Measurements from ENCODE around the gene RPL13. TPM values are rescaled to one million over a fixed set of nuclear protein-coding genes. Genes with fewer than 3 reads are reported as not detected.

The RPL13 gene
- total and polyA plus RNA-seq, 2 of the 4 experiments (the other 2 are of a cell fraction): 2,098 to 3,527 TPM

DNA sequence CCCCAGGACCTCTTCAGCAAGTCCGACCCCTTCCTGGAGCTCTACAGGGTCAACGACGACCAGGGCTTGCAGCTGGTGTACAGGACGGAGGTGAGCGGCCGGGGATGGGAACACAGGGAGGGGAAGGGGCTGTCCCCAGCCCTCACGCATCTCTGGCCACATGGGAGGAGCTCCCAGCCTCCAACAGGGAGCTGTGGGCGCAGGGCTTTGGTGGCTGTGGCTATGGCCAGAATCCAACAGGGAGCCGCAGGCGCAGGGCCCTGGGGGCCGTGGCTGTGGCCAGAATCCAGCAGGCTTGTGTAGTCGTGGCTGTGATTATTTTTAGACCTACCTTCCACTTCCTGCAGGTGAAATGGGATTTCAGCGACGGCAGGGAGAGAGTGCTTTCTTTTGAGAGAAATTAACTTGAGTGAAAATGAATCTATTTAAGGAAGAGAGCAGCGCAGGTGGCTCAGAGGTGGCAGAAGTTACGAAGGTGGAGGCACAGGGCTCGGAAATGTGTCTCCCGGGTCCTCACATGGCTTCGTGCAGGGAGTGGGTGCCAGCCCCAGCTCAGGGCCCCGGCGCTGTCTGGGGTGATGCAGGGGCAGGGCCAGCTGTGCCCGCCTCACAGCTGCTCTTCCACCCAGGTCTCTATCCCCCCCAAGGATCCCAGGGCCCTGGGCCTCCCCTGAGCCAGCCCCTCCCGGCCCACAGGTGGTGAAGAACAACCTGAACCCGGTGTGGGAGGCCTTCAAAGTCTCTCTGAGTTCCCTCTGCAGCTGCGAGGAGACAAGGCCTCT is 24.5 kb downstream of the RPL13 start:
- 97% methylated on average over 12 of the region's 25 CpGs; no CpG with 5 or more reads in 1 of the 2 experiments for WGBS, 2 experiments (ENCODE audit: extremely low coverage in 2 of 2, insufficient read length in 1 of 2)
- Histone ChIP-seq H4K5ac (ENCODE audit: low read depth, low read length) (no peak overlapping the region), H3K9me1 (ENCODE audit: insufficient read depth, low read length) (peaks cover 22% of the 10 kb centered on the region), H3K27ac (ENCODE audit: insufficient read depth, low read length) (no peak overlapping the region), H2AK5ac (ENCODE audit: low read depth, low read length) (0 out of 2 replicates have a peak overlapping the region, but pooled peaks have one; percentile 18), H3K9me3 (ENCODE audit: control insufficient read depth, insufficient read depth, low read length) (no peaks in the 10 kb centered on the region), H3K56ac (ENCODE audit: extremely low read depth, insufficient read depth, low read length) (no peak overlapping the region), H2BK5ac (ENCODE audit: low read depth, low read length, poor library complexity, severe bottlenecking) (no peak overlapping the region), H3K9ac (ENCODE audit: low read depth, low read length) (no peak overlapping the region), H3K36me3 (ENCODE audit: control insufficient read depth, insufficient read depth, low read length) (peaks cover 3% of the 10 kb centered on the region; the same call in 1 of the 2 replicates), H3K4me1 (ENCODE audit: control insufficient read depth, insufficient read depth, low read length) (peaks cover 17% of the 10 kb centered on the region), H3K18ac (ENCODE audit: low read depth, low read length) (no peak overlapping the region), H3K4me3 (ENCODE audit: insufficient read depth, low read depth, low read length) (no peak overlapping the region), H4K91ac (ENCODE audit: insufficient read depth, low read depth, low read length) (no peak overlapping the region; the same call in 1 of the 2 replicates), H3K27me3 (ENCODE audit: control insufficient read depth, insufficient read depth, low read length) (no peaks in the 10 kb centered on the region), H4K8ac (ENCODE audit: low read depth in 2 of 2, low read length in 2 of 2) (no peak overlapping the region), H3K14ac (replicated peaks; ENCODE audit: low read depth, low read length) (no peak overlapping the region), H3K79me1 (ENCODE audit: low read depth in 1 of 2, low read length in 2 of 2) (peaks cover 0 to 13% of the 10 kb centered on the region in 2 experiments; a peak in 1 of 4 replicates), H3K4ac (ENCODE audit: low read depth, low read length) (no peak overlapping the region), H3K23ac (ENCODE audit: low read depth, low read length) (no peak overlapping the region), H2BK20ac (ENCODE audit: low read depth, low read length) (no peak overlapping the region), H4K20me1 (ENCODE audit: insufficient read depth, low read length) (peaks cover 3% of the 10 kb centered on the region; the same call in 1 of the 2 replicates), H3K4me2 (ENCODE audit: low read depth, low read length) (no peak overlapping the region), H2AFZ (replicated peaks; ENCODE audit: low read length, poor library complexity) (no peak overlapping the region), H2AK9ac (replicated peaks; ENCODE audit: low read depth, low read length, poor library complexity) (peak overlapping the region; percentile 48), H2BK120ac (ENCODE audit: low read depth, low read length) (no peak overlapping the region), H2BK15ac (ENCODE audit: low read depth, low read length) (no peak overlapping the region)
- intact Hi-C loops (cut with micrococcal nuclease) (no loop called here), in situ Hi-C loops (cut with MboI; ENCODE audit: low sequenced_read_pairs) (no loop called here), dilution Hi-C loops (cut with HindIII; ENCODE audit: low sequenced_read_pairs, unreplicated experiment) (no loop called here)
- CTCF ChIA-PET: interaction anchor here (0.9 kb wide), 1 partner anchor 12 kb away, joined by 4 read pairs; no protein-coding TSS in a partner anchor
- ATAC-seq (ENCODE audit: low read depth) (no peak), DNase-seq (no peak)
- no TSS peak for BruUV-seq (replicated peaks)
- TF ChIP-seq MAZ (IDR thresholded peaks at IDR 0.05; ENCODE audit: borderline replicate concordance, low read depth, low read length) (no peak), POLR2A (IDR thresholded peaks at IDR 0.05; ENCODE audit: low read depth, low read length) (no peak), FOS (IDR thresholded peaks at IDR 0.05; ENCODE audit: low read depth, low read length) (no peak), CHD1 (IDR thresholded peaks at IDR 0.05; ENCODE audit: low read depth, low read length) (no peak), BHLHE40 (IDR thresholded peaks at IDR 0.05; ENCODE audit: low read depth, low read length) (no peak)
- TF ChIP-seq, protein P1, sequence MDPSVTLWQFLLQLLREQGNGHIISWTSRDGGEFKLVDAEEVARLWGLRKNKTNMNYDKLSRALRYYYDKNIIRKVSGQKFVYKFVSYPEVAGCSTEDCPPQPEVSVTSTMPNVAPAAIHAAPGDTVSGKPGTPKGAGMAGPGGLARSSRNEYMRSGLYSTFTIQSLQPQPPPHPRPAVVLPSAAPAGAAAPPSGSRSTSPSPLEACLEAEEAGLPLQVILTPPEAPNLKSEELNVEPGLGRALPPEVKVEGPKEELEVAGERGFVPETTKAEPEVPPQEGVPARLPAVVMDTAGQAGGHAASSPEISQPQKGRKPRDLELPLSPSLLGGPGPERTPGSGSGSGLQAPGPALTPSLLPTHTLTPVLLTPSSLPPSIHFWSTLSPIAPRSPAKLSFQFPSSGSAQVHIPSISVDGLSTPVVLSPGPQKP (IDR thresholded peaks at IDR 0.05; ENCODE audit: borderline replicate concordance, low read depth, low read length): no peak
- TF ChIP-seq, protein P2, sequence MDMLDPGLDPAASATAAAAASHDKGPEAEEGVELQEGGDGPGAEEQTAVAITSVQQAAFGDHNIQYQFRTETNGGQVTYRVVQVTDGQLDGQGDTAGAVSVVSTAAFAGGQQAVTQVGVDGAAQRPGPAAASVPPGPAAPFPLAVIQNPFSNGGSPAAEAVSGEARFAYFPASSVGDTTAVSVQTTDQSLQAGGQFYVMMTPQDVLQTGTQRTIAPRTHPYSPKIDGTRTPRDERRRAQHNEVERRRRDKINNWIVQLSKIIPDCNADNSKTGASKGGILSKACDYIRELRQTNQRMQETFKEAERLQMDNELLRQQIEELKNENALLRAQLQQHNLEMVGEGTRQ (IDR thresholded peaks at IDR 0.05; ENCODE audit: low read depth, low read length): no peak
- POLR2A ChIA-PET (ENCODE audit: unreplicated experiment): no interaction called here

Measured in IMR-90 (cell line).